HG03342 (cell line): ENCODE data around the gene CD19.
"Not testable (repeated sequence)": the region's sequence is repeated elsewhere in the genome, so short reads cannot be mapped to it uniquely, and the experiment has no call there.

Source experiments
- ATAC-seq: cut with Tn5 transposase; IDR thresholded peaks from one replicate; pipeline ENCODE4 v1.9.1; 2021; ENCODE audit warnings: mild to moderate bottlenecking, moderate library complexity; ENCODE audit not compliant: unreplicated experiment

Gene CD19

GRCh38 chr16:28931801-28932225, at the start of gene CD19:
CD19 (plus strand) TSS chr16:28931971; CDS start chr16:28932001, 30 bp downstream.
- no peak for ATAC-seq

DNA sequence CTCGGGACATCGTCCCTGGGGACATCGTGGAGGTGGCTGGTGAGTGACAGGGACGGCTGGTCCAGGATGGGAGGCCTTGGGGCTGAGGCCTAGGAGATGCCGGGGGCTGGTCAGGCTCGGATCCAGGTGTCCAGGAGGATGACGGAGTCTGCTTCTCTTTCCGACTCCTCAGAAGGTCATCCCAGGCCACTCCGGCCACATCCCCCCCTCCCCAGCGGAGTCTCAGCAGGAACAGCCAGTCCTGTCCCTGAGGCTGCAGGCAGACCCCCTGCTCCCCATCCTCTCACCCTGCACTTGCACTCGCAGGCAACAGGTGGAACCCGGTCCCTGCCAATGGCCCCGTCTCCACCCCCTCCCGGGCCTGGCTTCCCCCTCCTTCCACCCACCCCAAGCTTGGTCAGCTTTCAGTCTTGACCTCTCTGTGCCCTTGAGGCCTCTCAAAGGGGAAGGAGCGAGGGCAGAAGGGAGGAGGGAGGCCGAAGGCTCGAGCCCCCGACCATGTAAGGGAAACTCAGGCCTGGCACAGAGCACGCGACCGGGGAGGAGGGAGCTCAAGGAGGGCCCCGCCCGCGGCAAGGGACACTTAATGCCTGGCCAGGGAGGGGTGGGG, 49.1 kb upstream of the CD19 start:
- no peak for ATAC-seq

DNA sequence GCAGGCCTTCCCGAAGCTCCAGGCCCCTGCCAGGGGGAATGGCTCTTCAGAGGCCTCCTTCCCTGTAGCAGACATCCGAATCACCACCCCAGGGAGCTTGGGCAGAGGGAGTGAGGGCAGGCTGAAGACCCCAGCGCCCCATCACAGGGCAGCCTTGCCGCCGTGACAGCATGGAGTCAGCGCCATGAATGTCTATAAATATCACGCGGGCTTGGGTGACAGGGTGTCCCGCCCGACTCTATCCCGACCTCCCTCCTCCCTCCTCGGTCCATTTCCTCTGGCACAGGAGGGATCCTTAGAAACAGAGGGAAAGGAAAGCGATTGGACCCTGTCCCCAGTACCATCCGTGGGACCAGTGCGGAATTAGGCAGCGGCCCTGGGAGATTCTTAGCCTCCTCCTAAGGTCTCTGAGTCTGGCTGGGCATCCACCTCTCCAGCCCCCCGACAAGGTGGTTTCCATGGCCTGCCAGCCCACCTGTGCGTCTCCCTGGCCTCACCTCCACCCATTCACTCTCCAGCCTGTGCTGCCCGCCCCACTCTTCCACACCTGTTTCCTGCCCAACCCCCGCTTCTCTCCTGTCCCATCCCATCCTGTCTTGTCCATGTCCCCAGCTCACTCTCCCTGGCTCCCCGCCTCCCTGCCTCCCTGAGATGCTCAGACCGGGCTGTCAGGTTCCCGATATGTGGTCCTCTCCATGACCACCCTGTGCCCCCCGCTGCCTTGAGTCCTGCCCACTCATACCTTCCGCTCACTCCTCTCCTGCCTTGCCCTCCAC, 48.4 kb upstream of the CD19 start:
- ATAC-seq, result no peak

DNA sequence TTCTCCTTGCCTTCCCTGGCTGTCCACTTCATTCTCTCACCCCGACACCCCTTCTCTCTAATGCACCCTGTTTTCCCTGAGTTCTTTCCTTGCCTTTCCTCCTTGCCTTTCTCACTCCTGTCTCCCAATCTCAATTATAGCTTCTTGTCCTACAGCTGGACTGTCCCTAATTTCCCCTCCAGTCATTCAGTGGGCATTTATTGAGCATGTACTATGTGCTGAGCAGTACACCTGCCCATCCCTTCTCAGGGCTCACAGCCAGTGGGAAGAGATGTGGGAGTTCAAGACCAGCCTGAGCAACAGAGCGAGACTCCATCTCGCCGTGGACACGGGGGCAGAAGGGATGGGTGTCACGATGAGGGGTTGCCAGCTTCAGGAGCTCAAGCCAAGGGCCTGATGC, 47.7 kb upstream of the CD19 start:
- no peak for ATAC-seq

GRCh38 chr16:28886945-28887344, 44.8 kb upstream of the CD19 start:
- no peak for ATAC-seq

DNA sequence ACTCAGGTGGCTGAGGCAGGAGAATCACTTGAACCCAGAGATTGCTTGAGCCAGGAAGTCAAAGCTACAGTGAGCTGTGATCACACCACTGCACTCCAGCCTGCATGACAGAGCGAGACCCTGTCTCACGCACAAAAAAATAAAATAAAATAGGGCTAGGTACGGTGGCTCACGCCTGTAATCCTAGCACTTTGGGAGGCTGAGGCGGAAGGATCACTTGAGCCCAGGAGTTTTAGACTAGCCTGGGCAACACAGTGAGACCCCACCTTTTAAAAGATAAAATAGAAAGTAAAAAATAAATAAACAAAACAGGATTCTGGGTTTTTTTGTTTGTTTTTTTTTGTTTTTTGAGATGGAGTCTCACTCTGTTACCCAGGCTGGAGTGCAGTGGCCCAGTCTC, 41.4 kb upstream of the CD19 start:
- ATAC-seq, result not testable (repeated sequence)

- no peak for ATAC-seq
Observed at GRCh38 chr16:28891964-28892890, 39.5 kb upstream of the CD19 start.

DNA sequence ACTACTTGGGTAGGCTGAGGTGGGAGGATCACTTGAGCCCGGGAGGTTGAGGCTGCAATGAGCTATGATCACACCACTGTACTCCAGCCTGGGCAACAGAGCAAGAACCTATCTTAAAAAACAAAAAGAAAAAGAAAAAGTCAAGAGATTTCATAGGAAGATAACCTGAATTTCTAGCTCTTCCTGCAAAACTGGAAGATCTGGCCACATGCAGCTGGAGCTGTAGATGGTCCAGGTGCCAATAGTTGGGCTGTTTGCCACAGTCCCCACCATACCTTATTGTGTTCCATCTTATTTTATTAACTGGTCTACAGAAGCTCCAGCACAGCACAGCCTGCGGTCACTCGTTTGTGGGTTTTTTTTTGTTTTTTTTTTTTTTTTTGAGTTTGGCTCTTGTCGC, 38.5 kb upstream of the CD19 start:
- ATAC-seq, result no peak

GRCh38 chr16:28895609-28896008, 36.2 kb upstream of the CD19 start:
- no peak for ATAC-seq

DNA sequence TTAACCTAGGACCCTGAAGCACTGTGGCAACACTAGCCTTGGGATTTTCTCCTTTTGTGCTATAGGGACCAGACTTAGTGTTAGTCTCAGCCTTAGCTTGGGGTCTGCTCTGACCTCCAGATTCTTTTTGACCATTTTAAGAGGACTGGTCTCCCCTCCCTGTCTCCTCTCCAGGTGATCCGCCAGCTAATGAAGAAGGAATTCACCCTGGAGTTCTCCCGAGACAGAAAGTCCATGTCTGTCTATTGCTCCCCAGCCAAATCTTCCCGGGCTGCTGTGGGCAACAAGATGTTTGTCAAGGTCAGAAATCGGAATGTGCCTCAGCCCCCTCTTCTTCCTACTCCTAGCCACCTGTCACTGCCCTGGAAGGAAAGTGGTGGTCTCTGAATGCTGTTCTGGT, 33.9 kb upstream of the CD19 start:
- ATAC-seq, result no peak

DNA sequence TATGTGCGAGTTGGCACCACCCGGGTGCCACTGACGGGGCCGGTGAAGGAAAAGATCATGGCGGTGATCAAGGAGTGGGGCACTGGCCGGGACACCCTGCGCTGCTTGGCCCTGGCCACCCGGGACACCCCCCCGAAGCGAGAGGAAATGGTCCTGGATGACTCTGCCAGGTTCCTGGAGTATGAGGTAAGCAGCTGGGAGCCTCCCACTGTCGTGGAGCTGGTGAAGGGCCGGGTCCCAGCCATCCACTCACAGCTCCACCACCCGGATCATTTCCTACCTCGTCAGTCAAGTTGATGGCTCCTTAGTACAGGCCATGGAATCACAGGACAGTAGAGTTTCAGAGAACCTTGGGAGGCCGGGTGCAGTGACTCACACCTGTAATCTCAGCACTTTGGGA, 33.5 kb upstream of the CD19 start:
- no peak for ATAC-seq

GRCh38 chr16:28898942-28899341, 32.8 kb upstream of the CD19 start:
- no peak for ATAC-seq

DNA sequence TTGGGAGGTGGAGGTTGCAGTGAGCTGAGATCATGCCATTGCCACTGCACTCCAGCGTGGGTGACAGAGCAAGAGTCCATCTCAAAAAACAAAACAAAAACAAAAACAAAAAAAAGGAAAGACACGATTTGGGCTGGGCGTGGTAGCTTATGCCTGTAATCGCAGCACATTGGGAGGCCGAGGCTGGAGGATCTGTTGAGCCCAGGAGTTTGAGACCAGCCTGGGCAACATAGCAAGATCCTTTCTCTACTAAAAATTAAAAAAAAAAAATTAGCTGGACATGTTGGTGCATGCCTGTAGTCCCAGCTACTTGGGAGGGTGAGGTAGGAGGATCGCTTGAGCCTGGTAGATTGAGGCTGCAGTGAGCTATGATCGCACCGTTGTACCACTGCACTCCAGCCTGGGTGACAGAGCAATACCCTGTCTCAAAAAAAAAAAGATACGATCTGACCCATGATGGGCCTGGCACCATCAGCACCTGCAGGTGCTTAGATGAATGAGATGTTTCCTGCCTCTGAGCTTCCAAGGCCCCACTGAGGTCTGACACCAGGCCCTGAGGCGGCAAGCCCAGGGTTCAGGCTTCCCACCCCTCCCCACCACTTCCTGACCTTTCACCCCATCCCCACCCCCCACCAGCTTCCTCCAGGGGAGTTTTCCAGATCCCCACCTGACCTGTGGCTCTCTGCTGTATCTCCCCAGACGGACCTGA, 31.7 kb upstream of the CD19 start:
- ATAC-seq, result no peak

GRCh38 chr16:28900601-28901000, 31.2 kb upstream of the CD19 start:
- ATAC-seq, result no peak

DNA sequence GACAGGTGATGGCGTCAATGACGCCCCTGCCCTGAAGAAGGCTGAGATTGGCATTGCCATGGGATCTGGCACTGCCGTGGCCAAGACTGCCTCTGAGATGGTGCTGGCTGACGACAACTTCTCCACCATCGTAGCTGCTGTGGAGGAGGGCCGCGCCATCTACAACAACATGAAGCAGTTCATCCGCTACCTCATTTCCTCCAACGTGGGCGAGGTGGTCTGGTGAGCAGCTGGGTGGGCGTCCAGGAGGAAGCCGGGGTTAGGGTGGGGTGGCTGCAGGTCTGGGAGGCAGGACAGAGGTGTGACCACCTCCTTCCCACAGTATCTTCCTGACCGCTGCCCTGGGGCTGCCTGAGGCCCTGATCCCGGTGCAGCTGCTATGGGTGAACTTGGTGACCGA, 29.9 kb upstream of the CD19 start:
- no peak for ATAC-seq

- ATAC-seq, result no peak
Observed at GRCh38 chr16:28902909-28903308, 28.9 kb upstream of the CD19 start.

- ATAC-seq, result no peak
Observed at GRCh38 chr16:28903344-28904042, 28.3 kb upstream of the CD19 start.

DNA sequence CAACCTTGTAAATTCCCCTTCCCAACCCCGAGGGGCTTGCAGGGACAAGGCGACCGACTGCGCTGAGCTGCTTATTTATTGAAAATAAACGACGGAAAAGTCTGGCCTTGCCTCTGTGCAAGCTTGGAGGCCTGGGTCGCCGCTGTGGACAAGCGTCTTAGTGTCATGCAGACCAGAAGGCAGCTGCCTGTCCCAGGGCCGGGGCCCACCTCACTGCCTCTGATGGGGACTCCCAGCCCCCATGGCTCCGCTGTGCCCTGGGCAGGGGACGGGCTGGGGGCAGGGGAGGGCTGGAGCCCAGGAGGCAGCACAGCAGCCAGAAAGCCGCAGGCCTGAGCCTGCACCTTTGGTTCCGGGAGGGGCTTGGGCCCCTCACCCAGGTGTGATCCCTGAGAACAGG, 27.4 kb upstream of the CD19 start:
- ATAC-seq, result no peak

DNA sequence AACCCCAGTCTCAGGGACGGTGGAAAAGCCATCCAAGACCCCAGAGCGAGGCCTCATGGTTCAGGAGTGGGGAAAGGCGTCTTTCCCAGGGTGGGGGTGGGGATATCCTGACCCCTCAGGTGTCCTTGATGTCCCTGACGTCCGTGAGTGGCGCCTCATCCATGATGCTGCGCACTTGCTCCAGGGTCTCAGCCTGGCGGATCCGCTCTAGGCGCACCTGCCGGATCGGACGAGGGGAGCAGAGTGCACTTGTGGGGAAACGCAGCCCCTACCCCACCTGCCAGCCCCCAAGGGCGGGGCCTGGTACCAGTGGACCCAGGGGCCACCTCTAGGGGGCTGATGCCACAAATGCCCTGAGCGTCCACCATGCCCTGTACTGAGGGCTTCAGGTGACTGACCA, 26.9 kb upstream of the CD19 start:
- ATAC-seq, result no peak

DNA sequence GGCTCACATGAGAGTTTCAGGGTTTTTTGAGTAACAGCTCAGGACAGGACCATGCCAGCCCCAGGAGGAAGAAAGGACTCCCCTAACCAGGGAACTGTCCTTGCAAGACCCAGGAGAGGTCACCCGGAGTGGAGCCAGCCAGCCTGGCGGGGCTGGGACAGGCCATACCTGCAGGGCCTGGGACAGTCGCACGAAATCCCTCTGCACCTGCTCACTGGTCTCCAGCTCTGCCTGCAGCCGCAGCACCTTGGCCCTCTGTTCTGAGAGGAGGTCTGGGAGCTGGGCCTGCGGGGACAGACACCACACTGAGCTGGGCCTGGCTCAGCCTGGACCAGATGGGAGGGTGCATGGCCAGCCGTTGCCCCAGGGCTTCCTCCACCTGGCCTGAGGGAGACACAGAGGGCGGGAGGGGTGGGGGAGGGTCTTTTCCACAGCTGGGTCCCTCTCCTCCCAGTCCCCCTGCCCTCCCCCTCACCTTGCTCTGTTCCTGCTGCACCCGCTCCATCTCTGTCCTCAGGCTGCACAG, 26.5 kb upstream of the CD19 start:
- ATAC-seq, result no peak
